ENCODE data around the gene RGS12. TPM values are rescaled to one million over a fixed set of nuclear protein-coding genes. Genes with fewer than 3 reads are reported as not detected.
A peak's percentile ranks its signal among the peaks of the same experiment; 100 is the strongest.

The RGS12 gene
- total RNA-seq, 1 experiment from 2014 or later: 9.8 TPM

DNA sequence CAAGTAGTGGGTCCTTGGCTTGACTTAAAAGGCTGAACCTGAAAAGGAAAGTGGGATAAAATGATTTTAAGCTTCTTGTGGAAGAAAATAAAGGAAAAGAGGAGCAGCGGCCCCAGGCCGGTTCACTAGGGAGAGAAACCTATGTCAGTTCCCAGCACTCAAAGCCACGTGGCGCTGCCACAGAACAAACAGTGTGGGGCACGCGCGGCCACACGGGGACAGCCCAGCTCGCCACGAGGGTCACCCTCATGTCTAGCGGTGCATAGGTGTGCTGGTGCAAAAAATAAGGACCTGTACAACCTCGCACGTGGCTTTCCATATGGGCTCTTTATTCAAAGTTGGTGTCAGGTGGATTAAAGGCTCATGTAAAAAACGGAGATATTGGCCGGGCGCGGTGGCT, 26.7 kb upstream of the RGS12 start:
- DNase-seq: no peak
- Histone ChIP-seq H3K27me3 (no peaks in the 10 kb centered on the region), H3K36me3 (no peaks in the 10 kb centered on the region), H3K9me3 (no peaks in the 10 kb centered on the region), H3K4me3 (no peak overlapping the region)

DNA sequence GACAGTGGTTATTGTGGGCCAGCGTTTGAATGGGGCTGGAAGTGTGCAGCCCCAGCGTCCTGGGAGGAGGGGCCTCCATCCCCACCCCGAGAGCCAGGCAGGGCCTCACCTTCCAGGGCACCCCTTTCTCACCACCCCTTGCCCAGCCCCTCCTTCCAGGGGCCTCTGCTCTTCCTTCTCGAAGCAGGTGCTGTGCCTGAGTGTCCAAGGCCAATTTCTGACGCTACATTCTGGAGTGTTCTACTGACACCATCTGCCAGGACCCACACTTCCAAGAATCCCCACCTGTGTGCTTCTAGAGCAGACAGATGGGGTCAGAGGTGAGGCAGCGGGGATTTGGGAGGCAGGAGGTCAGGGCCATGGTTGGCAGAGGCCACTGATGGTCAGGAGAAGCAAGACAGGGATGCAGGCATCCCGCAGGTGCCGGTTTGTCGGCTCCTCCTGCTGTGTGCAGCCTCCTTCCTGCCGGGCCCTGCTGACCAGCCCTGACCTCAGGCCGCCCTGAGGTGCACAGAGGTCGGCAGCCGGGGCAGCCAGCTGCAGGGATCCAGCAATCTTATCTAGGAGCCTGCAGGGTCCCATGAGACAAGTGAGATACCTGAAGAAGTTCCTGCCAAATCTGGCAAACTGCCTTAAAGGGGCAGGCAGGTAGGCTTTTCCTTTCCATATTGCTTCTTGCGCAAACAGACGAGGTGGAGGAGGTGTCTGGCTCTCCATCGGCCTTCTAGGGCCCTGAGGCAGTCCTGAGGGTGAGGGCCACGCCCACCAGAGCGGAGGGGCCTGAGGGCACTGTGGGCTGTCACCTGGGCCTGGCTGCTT, 25.0 kb upstream of the RGS12 start:
- no peak overlapping the region for H3K4me3 ChIP-seq
- H3K9me3 ChIP-seq: no peaks in the 10 kb centered on the region
- H3K27me3 ChIP-seq: no peaks in the 10 kb centered on the region
- DNase-seq: no peak
- no peaks in the 10 kb centered on the region for H3K36me3 ChIP-seq

DNA sequence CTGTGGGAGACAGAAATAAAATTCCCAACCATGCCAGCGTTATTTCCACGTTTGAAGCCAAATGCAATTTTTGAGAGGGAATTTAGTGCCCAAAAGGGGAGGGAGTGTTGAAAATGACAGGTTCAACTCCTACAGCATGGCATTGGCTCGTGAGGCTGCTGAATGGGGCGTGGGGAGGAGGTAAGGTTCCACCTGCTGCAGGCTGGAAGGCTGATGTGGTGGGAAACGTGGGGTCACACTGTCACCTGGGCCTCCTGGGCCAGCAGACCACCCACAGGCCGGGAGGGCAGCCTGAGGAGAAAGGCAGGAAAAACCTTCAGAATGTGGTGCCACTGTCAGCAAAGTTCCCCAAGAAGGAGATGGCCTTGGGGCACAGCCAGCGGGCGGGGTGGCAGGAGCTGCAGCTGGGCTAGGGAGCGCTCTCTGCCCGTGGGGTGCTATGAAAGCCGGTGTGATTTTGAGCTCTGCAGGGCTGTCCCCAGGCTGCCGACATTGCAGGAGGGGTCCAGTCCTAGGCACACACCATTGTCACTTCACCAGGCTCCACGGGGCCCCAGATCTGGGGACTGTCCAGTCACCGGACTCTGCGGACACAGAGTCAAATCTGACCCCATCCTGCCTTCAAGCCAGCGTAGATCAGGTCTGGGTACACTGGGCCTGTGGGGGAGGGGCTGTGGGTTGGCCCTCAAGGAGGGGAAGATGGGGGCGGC, 24.3 kb upstream of the RGS12 start:
- no peaks in the 10 kb centered on the region for H3K27me3 ChIP-seq
- DNase-seq: no peak
- H3K9me3 ChIP-seq: no peaks in the 10 kb centered on the region
- no peaks in the 10 kb centered on the region for H3K36me3 ChIP-seq
- H3K4me3 ChIP-seq: no peak overlapping the region

DNA sequence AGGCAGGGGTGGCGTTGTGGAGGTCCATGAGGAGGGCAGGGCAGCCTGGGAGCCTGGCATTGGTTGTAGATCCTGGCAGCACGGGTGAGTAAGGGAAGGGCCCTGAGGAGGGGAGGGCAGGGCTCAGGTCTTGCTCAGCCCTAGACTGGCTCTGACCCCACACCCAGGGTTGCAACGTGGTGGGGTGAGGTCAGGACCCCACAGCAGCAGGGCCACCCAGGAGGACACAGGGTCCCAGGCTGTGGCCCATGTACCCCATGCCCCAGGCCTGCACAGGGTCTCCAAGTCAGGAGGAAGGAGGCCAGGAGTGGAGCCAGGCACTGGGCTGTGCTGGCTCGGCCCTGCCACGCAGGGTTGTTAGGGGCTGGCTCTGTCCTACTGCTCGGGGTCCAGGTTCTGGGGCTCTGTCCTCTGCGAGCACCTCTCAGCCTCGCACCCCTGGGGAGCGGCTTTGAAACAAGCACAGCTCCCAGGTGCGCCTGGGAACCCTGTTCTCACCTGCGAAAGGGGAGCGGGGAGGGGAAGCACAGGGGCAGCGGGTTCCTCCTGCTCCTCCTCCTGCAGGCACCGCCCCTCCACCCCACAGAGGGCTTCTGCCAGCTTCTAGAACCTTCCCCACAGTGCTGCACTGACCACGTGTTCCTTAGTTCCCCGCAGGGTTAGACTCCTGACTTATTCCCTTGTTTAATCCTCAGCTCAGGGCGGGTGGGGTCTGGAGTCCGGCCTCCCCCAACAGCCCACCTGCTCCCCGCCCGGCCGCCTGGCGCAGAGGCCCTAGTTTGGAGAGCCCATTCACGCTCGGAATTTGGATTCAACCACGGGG, 23.5 kb upstream of the RGS12 start:
- Histone ChIP-seq H3K36me3 (no peaks in the 10 kb centered on the region), H3K4me3 (no peak overlapping the region), H3K27me3 (no peaks in the 10 kb centered on the region), H3K9me3 (no peaks in the 10 kb centered on the region)
- DNase-seq: no peak

DNA sequence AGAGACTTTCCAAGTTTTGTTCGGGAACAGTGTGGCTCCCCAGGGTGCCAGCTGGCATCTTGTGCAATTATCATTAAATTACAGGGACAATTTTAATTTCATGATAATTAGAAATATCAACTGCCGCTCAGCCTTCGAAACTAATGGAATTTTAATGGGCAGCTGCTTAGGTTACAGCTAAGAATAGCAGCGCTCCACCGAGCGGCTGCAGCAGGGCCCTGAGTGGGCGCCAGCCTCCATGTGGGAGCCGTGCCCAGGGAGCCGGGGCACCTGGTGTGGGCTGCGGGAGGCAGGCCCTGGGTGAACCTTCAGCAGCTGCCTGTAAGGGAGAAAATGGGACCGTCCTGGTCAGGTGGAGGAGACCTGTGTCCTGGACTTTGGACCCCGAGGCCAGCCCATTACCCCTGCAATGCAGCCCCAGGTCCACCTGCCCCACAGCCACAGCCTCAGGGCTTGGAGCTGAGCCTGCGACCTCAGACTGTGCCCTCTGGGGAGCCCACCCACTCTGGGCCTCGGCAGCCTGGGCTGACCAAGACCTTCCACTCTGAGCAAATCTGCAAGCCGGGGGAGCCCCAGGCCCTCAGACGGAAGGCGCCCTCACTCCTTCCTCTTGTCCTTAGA, 22.7 kb upstream of the RGS12 start:
- no peaks in the 10 kb centered on the region for H3K27me3 ChIP-seq
- H3K4me3 ChIP-seq: no peak overlapping the region
- no peaks in the 10 kb centered on the region for H3K9me3 ChIP-seq
- H3K36me3 ChIP-seq: no peaks in the 10 kb centered on the region
- no peak for DNase-seq

DNA sequence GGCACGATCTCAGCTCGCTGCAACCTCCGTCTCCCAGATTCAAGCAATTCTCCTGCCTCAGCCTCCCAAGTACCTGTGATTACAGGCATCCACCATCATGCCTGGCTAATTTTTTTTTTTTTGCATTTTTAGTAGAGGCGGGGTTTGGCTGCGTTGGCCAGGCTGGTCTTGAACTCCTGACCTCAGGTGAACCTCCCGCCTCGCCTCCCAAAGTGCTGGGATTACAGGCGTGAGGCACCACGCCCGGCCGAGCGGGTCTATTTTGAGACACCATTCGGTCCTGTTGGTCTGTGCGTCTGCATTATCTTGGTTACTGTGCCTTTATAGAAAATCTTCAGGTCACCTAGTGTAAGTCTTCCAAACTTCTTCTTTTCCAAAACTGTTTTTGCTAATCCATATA, 21.7 kb upstream of the RGS12 start:
- no peaks in the 10 kb centered on the region for H3K9me3 ChIP-seq
- no peaks in the 10 kb centered on the region for H3K36me3 ChIP-seq
- no peaks in the 10 kb centered on the region for H3K27me3 ChIP-seq
- H3K4me3 ChIP-seq: no peak overlapping the region
- DNase-seq: no peak

DNA sequence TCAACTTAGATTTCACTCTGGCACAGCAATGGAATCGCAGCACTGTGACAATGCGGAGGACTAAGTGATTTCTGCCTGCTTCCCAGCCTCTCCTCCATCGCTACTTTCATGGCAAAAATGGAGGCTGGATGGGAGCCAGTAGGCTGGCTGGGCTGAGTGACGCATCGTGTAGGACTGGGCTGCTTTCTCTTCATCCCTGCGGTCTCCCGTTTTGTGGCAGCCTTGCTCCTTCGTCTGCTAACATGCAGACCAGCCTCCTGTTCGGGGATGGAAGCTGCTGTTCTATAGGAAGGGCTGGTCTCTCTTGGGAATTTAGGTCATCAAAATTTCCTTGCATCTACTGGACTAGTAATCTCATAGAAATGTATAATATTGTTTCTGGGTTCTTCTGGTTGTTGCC, 15.8 kb upstream of the RGS12 start:
- no peaks in the 10 kb centered on the region for H3K27me3 ChIP-seq
- H3K9me3 ChIP-seq: no peaks in the 10 kb centered on the region
- DNase-seq: peak; percentile 27
- no peaks in the 10 kb centered on the region for H3K36me3 ChIP-seq
- no peak overlapping the region for H3K4me3 ChIP-seq

DNA sequence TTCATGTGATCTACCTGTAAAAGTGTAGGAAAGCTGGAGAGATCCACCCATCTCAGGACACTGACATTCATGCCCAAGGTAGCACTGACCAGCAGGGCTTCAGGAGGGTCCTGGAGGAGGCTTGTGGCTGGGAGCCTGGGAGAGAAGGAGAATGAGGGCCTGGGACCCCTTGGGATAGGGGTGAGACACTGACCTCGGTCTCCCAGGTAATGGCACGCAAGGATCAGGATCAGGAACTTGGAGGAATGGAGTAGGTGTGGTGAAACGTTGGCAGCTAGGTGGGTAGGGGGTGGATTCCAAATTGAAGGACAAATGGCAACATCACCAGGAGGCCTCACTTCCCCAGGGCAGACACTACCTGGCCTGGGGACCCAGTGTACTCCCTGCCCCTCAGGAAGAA, 12.4 kb upstream of the RGS12 start:
- Histone ChIP-seq H3K36me3 (no peaks in the 10 kb centered on the region), H3K4me3 (no peak overlapping the region), H3K27me3 (no peaks in the 10 kb centered on the region), H3K9me3 (no peaks in the 10 kb centered on the region)
- DNase-seq: no peak

DNA sequence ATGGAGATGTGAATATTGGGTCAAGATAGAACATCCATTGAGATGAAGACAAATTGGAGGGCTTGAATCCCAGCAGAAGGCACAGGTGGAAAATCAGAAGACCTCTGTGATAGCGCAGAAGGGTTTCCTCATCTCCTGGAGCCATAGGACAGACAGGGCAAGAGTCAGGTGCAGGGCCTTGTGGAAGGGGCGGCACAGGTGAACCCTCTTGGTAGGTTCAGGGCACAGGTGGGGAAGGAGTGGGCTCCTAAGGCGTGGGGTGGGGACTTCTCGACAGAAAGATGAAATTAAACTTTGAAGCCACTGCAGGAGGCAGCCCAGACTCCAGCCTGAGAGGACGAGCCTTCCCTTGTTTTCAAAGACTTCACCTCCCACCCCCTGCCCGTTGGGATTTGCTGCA, 9.3 kb upstream of the RGS12 start:
- no peak for DNase-seq
- H3K27me3 ChIP-seq: no peaks in the 10 kb centered on the region
- H3K4me3 ChIP-seq: no peak overlapping the region
- H3K36me3 ChIP-seq: no peaks in the 10 kb centered on the region
- H3K9me3 ChIP-seq: no peaks in the 10 kb centered on the region

DNA sequence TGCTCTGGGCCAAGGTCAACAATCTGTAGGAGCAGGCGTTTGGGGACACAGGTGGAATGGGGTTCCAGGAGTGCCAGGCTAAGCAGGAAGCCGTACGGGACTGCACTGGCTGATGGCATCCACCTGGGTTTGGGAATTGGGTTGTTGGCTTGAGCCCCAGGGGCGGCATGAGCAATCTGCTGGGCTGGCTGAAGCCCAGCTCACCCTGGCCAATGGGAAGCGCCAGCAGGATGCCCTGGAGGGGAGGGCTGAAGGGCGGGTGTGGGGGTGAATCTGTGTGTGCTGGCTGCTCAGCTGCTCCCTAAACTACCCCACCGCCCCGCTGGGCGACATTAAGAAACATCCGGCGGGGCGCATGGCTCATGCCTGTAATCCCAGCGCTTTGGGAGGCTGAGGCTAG, 8.9 kb upstream of the RGS12 start:
- Histone ChIP-seq H3K9me3 (no peaks in the 10 kb centered on the region), H3K4me3 (no peak overlapping the region), H3K27me3 (no peaks in the 10 kb centered on the region), H3K36me3 (no peaks in the 10 kb centered on the region)
- DNase-seq: peak; percentile 85

DNA sequence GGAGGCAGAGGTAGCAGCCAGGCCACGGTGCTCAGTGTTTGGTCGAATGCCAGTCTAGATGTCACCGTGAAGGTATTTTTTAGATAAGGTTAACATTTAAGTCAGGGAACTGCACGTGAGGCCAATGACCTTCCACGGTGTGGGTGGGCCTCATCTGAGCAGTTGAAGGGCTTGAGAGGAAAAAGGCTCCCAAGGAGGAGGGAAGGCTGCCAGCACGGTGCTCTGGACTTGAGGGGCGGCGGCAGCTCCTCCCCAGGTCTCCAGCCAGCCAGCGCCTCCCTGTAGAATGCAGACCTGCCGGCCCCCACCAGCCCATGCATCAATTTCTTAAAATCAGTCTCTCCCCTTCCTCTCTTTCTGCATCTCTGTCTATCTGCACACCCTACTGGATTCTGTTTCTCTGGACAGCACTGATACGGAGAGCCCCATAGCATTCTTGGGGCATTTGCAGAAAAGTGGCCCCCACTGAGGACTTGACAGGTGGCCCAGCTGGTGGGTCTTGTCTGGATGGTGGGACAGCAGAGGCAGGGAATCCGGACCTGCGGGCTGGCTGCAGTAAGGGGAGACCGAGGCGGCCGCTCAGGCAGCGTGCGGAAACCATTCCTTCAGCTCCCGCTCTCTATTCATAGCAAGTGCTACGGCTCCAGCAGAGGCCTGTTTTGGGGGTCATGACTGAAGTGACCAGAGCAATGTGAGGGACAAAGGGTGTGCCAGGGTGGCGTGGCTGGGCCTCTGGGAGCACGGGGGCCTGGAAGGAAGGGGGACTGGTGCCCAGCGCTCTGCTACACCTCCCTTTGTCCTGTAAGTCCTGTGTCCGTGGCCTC, 7.9 kb upstream of the RGS12 start:
- no peak for DNase-seq
- no peaks in the 10 kb centered on the region for H3K36me3 ChIP-seq
- no peaks in the 10 kb centered on the region for H3K27me3 ChIP-seq
- H3K4me3 ChIP-seq: no peak overlapping the region
- H3K9me3 ChIP-seq: no peaks in the 10 kb centered on the region

DNA sequence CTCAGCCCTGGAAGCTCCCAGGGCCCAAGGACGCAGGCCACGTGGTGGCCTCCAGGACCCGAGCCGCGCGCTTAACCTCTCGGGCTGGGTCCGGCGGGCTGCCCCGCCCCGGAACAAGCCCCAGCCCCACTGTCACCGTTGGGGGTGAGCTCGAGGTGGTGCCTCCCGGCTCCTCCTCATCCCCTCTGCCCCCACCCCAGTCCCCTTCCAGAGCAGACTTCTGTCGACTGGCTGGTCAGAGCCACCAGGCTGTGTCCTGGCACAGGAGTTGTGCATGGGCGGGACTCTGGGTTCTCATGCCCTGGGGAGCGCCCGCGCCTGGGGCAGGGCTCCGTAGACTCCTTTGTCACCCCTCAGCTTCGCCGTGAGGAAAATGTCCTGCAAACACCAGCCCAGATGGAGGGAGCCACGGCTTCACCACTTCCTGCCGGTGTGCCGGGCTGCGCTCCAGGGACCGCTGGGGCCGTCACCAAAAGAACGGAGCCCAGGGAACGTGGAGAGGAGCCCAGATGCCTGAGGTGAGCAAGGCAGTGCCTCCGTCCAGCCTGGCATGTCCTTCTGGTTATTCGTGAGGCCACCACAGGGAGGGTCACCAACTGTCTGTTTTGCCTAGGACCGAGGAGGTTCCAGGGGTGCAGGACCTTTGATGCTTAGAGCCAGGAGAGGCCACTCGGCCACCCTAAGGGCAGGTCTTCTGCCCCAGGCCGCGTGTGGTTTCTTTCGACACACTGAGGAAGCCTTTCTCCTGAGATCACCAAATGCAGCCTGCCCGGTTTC, 7.1 kb upstream of the RGS12 start:
- DNase-seq: peak; percentile 23
- Histone ChIP-seq H3K9me3 (no peaks in the 10 kb centered on the region), H3K4me3 (no peak overlapping the region), H3K36me3 (no peaks in the 10 kb centered on the region), H3K27me3 (no peaks in the 10 kb centered on the region)

DNA sequence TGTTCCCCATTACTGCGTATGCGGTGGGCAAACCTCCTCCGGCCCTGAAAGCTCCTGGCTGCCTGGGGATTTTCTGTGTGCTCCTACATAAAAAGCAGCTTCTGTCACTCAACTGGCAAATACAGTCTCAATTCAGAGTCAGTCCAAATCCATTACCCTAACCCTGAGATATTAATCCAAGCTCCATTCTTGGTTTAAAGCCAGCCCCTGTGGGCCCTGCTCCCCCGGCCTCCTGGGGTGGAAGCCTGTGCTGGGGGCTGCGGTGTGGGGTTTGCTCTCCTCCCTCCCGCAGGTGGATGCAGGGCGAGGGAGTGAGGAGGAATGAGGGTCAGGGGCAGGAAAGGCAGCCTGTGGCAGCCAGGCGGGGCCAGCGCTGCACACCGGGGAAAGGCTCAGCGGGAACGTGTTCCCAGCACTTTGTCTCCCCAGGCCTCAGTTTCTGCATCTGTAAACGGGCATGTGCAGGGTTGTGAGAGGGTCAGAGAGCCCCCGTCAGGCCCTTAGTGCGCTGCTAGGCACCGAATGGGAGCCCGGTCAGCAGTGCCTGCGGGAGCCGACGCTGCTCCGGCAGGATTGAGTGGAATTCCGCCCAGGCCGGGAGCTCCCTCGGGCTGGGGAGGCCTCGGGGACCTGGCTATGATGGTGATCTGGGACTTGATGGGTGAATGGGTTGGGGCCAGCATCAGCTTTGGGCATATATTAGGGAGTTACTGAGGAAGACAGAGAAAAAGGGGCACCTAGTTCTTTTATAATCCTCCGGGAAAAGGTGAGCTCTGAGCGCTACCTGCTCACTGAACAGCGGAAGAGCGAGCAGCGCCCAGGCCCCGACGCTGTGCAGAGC, 6.3 kb upstream of the RGS12 start:
- no peaks in the 10 kb centered on the region for H3K27me3 ChIP-seq
- H3K4me3 ChIP-seq: no peak overlapping the region
- no peaks in the 10 kb centered on the region for H3K36me3 ChIP-seq
- H3K9me3 ChIP-seq: no peaks in the 10 kb centered on the region
- DNase-seq: no peak

DNA sequence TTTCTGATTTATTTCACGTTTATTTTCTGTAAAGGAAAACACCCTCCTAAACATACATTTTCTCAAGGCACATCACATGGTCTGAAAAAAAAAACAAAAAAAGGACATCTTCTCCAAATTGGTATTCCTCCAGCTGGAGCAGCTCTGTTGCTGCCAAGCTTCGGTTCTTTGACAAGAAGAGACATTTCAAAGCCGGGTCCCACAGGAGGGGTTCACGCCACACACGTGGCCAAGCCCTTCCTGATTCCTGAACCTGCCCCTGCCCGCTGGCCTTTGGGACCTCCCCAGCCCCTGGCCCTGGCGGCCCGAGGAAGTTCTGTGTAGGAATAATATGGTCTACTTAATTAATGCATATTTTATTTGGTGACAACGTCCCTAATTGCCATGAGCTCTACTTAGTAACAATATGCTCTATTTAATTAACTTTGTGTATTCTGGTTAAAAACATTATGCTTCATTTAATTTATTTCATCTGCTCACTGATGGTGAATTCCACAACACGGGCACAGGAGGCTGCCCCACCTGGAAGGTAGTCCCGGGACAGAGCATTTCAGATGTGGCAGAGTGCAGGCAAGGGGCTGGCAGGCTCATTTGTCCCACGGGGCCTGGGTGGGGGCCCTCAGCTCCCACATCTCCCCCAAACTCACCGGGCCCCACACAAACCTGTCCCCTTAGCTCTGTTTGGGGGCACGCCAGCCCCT, 5.4 kb upstream of the RGS12 start:
- no peak for DNase-seq
- Histone ChIP-seq H3K9me3 (no peaks in the 10 kb centered on the region), H3K36me3 (no peaks in the 10 kb centered on the region), H3K4me3 (no peak overlapping the region), H3K27me3 (no peaks in the 10 kb centered on the region)
